G401 (cell line): Measurements from ENCODE around the gene SLC6A6. TPM values are rescaled to one million over a fixed set of nuclear protein-coding genes. Genes with fewer than 3 reads are reported as not detected.
"Not testable (repeated sequence)": the region's sequence is repeated elsewhere in the genome, so short reads cannot be mapped to it uniquely, and the experiment has no call there.

Experiments
- DNase-seq: peaks from one replicate; pipeline ENCODE4 v3.0.0-alpha.2; 2015; ENCODE audit warnings: low spot score
- in situ Hi-C: cut with HindIII; loops from 2 replicates; pipeline ENCODE4 v1.10.0; 2016; ENCODE audit warnings: low sequenced_read_pairs, mixed read lengths
- total RNA-seq: library from RNA; depleted of rRNA; stranded (reverse); fragments of >200 nt; shearing (Covaris generic); gene quantifications from 2 replicates; pipeline ENCODE4 v1.2.3, GENCODE V29; 2014

The SLC6A6 gene
- total RNA-seq, 1 experiment from 2014 or later, result 31.2 TPM

GRCh38 chr3:14393440-14394106, 8.8 kb upstream of the SLC6A6 start:
- DNase-seq, result no peak
- in situ Hi-C loops, result no loop called here

- no peak for DNase-seq
- in situ Hi-C loops, result no loop called here
These were observed 6.2 kb upstream of the SLC6A6 start for GRCh38 chr3:14396031-14396692.

- in situ Hi-C loops, result no loop called here
- no peak for DNase-seq
These were observed 5.4 kb upstream of the SLC6A6 start for GRCh38 chr3:14397046-14397445.

- in situ Hi-C loops, result no loop called here
- no peak for DNase-seq
These were observed 4.9 kb upstream of the SLC6A6 start for GRCh38 chr3:14397531-14397930.

GRCh38 chr3:14397940-14398796, 4.2 kb upstream of the SLC6A6 start:
- no peak for DNase-seq
- in situ Hi-C loops, result no loop called here

GRCh38 chr3:14398797-14399106, 3.7 kb upstream of the SLC6A6 start:
- in situ Hi-C loops, result no loop called here
- DNase-seq, result no peak

GRCh38 chr3:14401692-14402303, 608 bp upstream of the SLC6A6 start:
- in situ Hi-C loops, result no loop called here
- no peak for DNase-seq

GRCh38 chr3:14403619-14404155, 1.3 kb downstream of the SLC6A6 start:
- peak; percentile 81 for DNase-seq
- in situ Hi-C loops, result no loop called here

- no peak for DNase-seq
- in situ Hi-C loops, result no loop called here
These were observed 1.8 kb downstream of the SLC6A6 start for GRCh38 chr3:14404186-14404585.

GRCh38 chr3:14404631-14405359, 2.4 kb downstream of the SLC6A6 start:
- DNase-seq, result no peak
- in situ Hi-C loops, result no loop called here

- DNase-seq, result no peak
- in situ Hi-C loops, result no loop called here
These were observed 3.2 kb downstream of the SLC6A6 start for GRCh38 chr3:14405360-14406238.

- no peak for DNase-seq
- in situ Hi-C loops, result no loop called here
These were observed 3.9 kb downstream of the SLC6A6 start for GRCh38 chr3:14406336-14406735.

GRCh38 chr3:14406766-14407165, 4.4 kb downstream of the SLC6A6 start:
- DNase-seq, result no peak
- in situ Hi-C loops, result no loop called here

GRCh38 chr3:14407203-14407602, 4.8 kb downstream of the SLC6A6 start:
- no peak for DNase-seq
- in situ Hi-C loops, result no loop called here

GRCh38 chr3:14409779-14410063, 7.3 kb downstream of the SLC6A6 start:
- DNase-seq, in situ Hi-C loops: not testable (repeated sequence)

- in situ Hi-C loops, result no loop called here
These were observed 7.7 kb downstream of the SLC6A6 start for GRCh38 chr3:14410106-14410502.

GRCh38 chr3:14410503-14411165, 8.2 kb downstream of the SLC6A6 start:
- in situ Hi-C loops, result no loop called here
- no peak for DNase-seq

More at GRCh38 chr3:14410106-14410502, 7.7 kb downstream of the SLC6A6 start:
- DNase-seq, result no peak

GRCh38 chr3:14411166-14411526, 8.7 kb downstream of the SLC6A6 start:
- DNase-seq, result no peak
- in situ Hi-C loops, result no loop called here
